Transverse colon (tissue), 3 donors: Measurements from ENCODE around the gene ACOT11.

Experiments used
- CTCF ChIP-seq, 5 experiments: fragments of 200-600 bp in 3 of 5; fragments of 450-650 bp in 2 of 5; sonication (generic) in 3 of 5; IDR thresholded peaks; 1 replicate in 2 of 5; 2 replicates in 3 of 5; pipeline ENCODE4 v1.5.1; 2016 to 2017; ENCODE audit warnings: antibody characterized with exemption in 5 of 5, inconsistent platforms in 3 of 5, mild to moderate bottlenecking in 2 of 5, moderate library complexity in 1 of 5
- EP300 ChIP-seq: sonication (generic); formaldehyde crosslinking; IDR thresholded peaks from one replicate; pipeline ENCODE4 v1.6.1; 2017; ENCODE audit warnings: antibody characterized with exemption, low read depth
- POLR2A ChIP-seq: fragments of 450-650 bp; IDR thresholded peaks from one replicate; pipeline ENCODE4 v1.6.1; 2016; ENCODE audit warnings: antibody characterized with exemption, mild to moderate bottlenecking, moderate library complexity

DNA sequence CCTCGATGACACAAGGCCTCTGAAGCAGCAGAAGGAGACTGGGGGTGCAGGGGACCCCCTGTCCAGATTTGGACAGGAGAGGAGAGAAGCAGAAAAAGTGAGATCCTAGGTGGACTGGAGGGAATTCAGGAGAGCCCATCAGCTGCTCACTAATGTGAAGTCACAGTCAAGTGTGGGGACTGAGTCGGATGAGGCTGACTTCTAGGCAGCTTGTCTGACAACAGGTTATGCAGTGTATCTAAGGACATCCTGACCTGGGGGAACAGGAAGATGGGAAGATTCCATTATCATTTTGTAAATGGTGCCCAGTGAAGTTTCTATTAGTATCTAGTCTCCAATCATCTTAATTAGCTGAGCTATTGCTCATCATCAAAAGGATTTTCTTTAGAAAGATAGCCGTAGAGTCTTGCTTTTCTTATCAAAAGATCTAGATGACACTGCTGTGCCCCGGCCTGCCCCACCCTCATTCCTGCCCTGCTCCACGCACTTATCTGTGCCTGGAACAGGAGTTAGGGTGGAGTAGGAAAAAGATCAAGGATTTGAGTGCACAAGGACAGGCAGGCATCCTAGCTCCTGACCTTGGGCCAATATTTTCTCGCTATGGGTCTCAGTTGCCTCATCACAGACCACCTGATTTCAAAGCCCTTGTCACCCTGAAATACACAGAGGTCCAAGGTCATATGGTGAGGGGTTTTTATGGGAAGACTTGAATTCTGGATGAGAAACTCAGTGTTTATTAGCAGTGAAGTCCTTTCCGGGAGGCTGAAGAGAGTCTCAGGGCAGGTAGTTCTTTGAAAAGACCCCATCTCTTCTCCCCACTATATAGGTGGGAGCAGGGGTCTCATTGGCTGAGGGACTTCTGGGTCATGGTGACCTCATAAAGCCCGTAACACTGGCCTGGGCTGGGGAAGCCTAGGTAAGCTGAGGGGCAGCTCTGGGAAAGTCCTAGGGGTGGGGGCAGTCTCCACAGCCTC, 93.1 kb downstream of the ACOT11 start, which contains the start of gene MROH7:
- TF ChIP-seq CTCF (IDR thresholded peaks at IDR 0.05) (no peak), POLR2A (peak; percentile 16), EP300 (peak; percentile 54)
